ENCODE results near the gene TBX10. TPM values are rescaled to one million over a fixed set of nuclear protein-coding genes. Genes with fewer than 3 reads are reported as not detected.
"Not testable (repeated sequence)": the region's sequence is repeated elsewhere in the genome, so short reads cannot be mapped to it uniquely, and the experiment has no call there.

TBX10 gene
- polyA plus RNA-seq, 4 donors, result not detected

DNA sequence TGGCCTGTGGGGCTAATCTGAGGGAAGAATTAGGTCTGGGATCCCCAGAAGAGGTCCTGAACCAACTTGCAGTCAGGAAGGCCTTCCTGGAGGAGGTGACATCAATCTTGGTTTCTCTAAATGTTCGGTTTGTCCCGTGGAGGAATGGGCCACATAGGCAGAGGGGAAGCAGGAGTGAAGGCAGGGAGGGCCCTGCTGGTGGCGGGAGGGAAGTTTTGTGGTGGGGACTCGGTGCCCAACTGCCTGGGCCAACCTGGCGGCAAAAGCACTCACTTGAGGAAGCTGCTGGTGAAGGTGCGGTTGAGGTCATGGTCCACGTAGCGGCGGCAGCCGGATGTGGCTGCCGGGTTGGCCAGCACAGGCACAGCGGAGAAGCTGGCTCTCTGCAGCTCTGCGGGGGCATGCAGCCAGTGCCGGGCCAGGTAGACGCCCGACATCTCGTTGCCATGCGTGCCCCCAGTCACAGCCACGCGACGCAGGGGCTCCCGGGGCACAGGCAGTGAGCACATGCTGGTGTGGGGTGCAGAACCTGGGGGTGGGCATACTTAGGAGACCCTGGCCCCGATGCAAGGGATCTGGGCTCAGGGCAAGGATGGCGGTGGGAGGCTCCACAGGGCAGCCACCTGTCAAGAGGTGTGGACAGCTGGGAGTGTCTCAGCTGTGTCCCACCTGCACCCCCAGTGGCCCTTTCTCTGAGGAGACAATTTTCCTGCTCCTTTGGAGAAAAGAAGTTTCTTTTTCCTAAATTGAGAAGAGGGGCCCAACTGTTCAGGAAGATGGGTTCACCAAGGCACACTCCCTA, 7.2 kb upstream of the TBX10 start:
- no peak for DNase-seq (ENCODE audit: low read depth in 4 of 4, low spot score in 3 of 4)

DNA sequence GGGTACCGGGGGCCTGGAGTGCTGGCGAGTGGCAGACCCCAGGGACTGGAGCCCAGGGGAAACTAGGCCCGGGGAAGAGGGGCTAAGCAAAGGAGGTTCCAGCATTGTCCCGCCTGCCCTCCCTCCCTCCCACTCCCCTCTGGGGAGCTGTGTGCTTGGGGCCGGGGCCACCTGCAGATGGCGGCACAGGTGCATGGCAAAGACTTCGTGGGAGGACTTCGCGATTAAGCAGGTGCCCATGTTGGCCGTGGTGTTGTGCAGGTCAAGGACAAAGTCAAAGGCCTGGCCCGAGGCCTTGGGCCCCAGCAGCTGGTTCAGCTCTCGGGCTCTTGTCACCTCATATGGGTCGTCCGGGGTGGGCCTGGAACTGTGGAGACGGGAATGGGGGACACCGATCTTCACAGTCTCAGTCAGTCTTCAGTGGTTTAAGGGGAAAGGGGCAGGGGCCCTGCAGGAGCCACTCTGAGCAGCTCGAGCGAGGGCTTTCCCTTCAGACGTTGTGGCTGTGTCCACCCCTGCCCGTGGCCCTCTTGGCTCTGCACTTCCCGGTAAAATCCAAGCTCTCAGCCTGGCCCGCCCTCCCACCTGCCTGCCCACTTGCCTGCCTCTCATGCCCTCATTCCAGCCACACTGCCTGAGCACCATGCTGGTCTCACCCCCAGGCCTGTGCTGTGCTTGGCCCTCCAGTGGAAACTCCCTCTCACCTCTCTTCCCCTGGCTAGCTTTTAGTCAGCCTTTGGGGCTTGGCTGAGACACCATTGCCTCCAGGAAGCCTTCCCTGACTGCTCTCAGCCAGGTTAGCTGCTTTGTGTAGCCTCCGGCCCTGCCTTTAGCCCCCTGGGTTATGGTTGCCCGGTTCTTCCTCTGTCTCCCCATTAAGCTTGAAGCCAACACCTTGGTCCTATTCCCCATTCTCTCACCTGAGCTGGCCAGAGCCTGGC, 6.2 kb upstream of the TBX10 start:
- no peak for DNase-seq (ENCODE audit: low read depth in 4 of 4, low spot score in 3 of 4)

DNA sequence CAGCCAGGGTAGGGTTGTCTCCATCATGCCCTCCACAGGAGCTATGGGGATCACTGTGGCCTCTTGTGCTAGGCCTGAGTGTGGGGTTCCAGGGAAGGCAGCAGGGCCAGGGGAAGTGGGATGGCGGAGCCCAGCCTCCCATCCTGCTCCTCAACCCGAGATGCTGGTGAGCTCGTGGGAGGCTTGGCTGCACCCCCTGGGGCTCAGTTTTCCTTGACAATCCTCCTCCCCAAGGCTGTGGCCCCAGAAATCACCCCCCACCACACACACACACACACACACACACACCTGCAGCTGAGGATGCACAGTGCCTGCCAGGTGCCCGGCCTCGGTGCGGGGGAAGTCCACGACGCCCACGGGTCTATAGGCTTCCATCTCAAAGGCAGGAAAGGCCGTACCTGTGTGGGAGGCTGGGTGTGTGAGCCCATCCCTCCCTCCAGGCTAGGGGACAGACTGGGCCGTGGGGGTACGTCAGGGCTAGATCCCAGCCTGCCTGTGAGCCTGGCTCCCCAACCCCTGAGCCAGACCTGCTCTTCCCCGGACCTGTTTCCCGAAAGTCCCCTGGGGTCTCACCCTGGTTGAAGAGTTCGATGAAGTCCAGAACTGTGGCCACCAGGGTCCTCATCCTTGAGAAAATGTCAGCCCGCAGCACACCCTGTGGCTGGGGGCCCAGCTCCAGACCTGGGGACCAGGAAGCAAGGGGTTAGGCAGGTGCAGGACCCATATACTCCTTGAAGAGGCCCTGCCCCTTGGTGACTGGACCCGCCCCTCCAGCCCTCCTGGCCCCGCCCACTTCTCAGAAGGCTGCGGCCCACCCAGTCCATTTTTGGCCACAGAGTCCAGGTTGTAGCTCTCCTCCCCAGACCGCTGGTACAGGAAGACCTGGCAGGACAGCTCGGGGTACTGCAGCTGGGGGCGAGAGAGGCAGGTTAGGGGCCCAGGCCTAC, 5.2 kb upstream of the TBX10 start:
- DNase-seq (ENCODE audit: low read depth in 4 of 4, low spot score in 3 of 4), result no peak

DNA sequence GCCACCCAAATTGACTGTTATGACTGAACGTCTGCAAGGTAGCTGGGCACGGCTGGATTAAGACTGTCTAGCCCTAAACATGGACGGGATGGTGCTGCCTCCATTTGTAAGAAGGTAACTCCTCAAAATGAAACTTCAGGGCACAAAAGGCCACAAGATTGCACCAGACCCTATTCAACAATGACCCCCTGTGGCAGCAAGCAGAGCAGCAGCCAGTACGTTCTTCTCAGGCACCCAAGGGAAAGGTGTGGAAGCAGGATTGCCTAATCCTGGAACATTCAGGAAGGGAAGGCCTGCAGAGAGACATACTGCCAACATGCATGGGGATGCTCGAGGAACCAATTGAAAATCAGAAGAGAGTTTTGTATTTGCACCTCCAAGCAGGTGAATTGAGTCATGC, 4.5 kb upstream of the TBX10 start:
- DNase-seq (ENCODE audit: low read depth in 4 of 4, low spot score in 3 of 4), result no peak

DNA sequence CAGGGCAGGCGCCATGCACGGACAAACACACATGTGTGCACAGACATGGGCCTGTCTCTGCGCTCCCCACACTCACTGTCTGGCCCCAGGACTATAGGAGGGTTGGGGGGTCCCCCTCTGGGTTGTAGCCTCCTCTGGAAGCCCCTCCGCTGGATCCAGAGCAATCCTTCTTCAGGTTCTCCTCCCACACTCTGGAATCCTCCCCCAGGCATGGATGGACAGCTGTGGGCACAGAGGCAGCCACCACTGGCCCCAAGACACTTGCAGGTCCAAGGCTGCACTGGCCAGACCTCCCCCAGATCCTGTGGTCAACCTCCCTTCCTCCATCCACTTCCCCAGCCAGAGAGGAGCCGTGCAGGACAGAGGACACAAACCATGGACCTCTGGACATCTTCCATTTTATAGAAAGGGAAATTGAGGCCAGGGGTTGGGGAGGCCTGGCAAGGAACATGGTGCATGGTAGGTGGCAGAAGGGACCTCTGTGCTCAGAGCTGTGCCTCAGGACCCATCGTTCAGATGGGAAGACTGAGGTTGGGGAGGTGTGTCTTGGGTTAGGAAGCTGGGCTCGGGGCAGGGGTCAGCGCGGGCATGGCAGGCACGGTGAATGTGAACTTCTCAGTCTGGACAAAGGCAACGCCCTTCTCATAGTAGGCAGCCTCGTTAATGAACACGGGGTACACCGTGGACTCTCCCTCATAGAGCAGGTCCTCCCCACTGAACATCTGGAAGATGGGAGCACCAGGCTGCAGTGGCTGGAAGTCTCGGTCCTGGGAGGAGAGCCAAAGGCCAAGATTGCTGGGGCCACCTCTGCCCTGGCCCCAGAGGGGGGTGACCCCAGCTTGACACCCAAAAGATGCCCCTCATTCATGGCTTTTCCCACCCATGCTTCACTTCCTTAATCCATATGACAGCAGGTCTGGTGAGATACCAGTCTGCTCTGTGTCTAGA, 2.9 kb upstream of the TBX10 start:
- DNase-seq (ENCODE audit: low read depth in 4 of 4, low spot score in 3 of 4), result no peak

DNA sequence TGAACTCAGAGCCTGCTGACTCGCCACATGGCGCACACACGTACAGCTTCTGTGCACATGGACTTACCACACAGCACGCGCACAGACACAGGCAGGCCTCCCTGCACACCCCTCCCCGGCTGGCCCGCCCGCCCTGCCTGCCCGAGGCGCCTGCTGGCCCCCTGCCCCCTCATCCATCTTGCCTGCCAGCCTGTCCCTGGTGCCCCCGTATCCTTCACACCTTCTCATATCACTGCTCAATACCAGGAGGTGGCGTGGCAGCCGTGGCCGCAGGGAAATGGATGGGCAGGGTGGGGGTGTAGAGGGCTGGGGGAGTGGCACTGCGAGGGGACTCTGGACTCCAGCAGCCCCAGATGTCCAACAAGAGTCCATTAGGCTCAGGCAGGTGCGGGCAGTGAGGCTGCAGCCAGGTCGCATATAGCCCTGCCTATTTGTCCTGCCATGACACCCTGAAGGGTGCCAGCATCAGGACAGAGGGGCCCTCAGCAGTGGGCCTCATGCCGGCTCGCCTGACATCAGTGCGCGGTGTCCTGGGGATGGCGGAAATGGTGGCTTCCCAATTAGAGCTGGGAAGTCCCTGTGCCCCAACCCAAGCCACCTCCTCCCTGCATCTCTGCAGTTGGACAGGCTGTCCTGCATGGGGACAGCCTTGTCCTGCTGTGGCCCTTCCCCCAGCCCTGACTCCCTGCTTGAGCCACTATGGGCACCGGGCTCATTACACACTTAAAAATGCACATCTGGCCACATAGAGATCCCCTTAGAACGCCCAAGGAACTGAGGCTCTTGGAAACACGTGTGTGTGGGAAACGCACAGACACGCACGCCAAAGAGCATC, 2.0 kb upstream of the TBX10 start:
- no peak for DNase-seq (ENCODE audit: low read depth in 4 of 4, low spot score in 3 of 4)

DNA sequence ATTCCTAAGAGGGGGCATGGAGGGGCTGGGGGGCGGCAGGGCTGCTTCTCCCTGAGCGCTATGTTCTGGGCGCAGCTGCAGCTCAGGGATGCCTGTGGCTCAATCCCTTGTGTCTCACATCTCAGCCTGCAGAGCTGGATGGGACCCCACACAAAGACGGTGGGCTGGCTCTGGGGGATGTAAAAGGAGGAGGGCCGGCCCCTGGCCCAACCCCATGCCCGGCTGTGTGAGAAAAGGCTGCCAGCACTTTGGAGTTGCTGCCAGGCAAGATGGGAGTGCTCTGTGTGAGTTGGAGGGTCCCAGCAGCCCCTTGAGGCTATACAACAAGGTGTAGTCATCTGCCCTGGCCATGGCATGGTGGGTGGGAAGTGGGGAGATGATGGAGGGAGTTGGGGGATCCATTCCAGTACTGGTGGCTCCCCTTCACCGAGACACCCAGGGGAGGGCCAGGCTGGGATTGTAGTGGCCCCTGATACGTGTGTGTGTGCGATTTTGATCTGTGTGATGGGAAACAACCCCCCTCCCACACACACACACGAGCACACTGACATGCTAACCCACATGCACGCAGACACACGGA, 1.3 kb upstream of the TBX10 start:
- no peak for DNase-seq (ENCODE audit: low read depth in 4 of 4, low spot score in 3 of 4)

DNA sequence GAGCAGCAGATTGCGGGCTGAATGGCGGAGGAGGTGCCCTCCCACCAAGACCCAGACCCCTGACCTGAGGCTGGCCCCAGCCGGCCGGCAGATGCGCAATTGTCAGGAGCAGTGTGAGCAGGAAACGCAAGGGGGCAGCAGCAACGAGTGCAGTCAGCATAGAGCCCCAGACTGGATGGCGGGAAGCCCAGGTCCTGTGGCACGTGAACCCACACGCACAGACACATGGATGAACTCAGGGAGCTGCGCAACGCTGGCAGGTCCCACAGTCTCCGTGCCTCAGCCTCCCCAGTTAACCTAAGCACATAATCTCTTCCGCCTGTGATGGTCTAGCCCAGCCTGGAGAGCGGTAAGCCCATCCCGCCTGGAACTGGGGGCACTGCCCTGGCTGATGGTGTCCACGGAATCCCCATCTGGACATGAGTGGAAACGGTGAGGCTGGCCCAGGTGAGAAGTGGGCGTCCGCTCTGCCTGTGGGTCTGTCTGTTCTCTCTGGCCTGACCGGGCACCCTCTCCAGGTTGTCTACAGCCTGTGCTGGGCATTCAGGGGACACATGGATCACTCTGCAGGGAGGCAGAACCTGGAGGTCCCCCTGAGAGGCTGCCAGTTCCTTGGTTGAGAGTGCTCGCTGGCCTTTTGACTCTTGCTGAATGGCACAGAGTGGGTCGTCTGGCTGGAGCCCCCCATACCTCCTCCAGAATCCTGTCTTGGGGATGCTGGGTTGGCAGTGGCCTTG, 626 bp upstream of the TBX10 start:
- no peak for DNase-seq (ENCODE audit: low read depth in 4 of 4, low spot score in 3 of 4)

DNA sequence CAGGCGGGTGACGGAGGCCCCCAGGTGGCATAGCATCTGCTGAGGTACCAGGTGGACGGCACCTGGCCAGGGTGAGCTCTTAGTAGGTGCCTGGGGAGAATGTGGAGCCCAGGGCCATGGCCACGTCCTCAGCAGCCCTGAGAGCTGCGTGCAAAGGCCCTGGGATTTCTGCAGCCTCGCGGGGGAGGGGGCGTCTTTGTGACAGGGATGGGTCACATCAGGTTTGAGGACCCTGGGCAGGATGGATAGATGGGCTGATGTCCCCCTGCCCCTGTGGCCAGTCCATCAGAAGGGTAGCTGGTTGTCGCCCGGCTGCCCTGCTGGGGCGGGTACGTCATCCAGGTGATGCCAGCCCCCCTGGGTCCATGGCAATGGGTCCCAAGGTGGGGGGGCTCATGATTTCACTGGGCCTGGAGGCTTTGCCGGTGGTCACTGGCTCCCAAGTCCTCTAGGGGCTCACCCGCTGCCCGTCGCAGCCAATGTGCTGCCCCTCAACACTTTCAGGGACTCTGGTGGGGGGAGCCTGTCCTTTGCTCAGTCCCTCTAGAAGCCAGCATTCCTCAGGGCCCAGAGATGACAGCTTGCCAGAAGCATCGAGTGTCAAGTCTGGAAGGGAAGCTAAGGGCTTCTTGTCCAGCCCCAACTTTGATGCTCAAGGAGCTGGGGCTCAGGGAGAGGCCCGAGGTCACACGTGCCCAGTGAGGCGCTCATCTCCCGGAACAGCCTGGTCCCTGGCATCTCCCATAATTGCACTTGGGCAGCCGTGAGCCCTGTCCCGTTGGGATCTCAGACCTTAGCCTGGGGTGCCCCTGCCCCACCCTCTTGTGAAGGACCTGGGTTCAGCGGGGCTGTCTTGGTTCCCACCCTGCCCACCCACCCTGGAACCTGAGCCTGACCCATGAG, 777 bp downstream of the TBX10 start:
- DNase-seq (ENCODE audit: low read depth in 4 of 4, low spot score in 3 of 4), result no peak

DNA sequence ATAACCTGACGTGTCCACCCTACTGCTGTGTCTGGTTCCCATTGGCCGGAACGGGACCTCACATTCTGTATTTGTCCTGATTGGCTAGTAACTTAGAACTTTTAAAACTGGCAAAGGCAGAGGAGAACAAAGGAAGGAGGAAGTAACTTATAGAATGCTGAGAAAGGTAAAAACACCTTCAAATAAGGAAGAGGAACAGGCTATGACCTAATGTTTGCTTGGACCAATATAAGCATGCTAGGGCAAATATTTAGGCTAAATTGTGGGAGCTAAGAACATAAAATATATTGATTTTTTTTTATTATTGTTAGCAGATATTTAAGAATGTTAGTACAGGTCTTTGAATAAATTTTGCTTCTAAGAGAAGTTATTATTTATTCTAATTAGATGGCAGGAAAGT, 2.1 kb downstream of the TBX10 start:
- not testable (repeated sequence) for DNase-seq (ENCODE audit: low read depth in 4 of 4, low spot score in 3 of 4)

DNA sequence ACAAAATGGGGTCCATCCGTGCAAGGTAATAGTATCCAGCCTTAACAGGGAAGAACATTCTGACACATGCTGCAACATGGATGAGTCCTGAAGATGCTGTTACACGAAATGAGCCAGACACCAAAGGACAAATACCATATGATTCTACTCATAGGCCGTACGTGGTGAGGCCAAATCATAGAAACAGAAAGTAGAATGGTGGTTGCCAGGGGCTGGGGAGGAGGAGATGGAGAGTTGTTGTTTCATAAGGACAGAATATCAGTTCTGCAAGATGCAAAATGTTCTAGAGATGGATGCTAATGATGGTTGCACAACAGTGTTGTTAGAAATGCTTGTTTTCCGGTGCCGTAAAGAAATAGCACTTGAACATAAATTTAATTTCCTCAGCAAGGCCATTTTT, 2.6 kb downstream of the TBX10 start:
- DNase-seq (ENCODE audit: low read depth in 4 of 4, low spot score in 3 of 4), result no peak

DNA sequence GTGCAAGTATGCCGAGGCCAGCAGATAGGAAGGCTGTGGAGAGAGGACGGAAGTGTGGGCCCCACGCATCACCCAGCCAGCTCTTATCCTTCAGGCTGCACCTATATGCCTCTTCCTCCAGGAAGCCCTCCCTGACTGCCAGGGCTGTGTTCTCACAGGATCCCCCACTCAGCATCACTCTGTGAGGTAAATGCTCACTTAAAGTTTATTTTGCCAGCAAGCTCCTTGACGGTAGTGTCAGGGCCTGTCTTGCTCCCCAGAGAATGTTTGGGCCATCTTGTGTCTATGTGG, 4.4 kb downstream of the TBX10 start:
- no peak for DNase-seq (ENCODE audit: low read depth in 4 of 4, low spot score in 3 of 4)

DNA sequence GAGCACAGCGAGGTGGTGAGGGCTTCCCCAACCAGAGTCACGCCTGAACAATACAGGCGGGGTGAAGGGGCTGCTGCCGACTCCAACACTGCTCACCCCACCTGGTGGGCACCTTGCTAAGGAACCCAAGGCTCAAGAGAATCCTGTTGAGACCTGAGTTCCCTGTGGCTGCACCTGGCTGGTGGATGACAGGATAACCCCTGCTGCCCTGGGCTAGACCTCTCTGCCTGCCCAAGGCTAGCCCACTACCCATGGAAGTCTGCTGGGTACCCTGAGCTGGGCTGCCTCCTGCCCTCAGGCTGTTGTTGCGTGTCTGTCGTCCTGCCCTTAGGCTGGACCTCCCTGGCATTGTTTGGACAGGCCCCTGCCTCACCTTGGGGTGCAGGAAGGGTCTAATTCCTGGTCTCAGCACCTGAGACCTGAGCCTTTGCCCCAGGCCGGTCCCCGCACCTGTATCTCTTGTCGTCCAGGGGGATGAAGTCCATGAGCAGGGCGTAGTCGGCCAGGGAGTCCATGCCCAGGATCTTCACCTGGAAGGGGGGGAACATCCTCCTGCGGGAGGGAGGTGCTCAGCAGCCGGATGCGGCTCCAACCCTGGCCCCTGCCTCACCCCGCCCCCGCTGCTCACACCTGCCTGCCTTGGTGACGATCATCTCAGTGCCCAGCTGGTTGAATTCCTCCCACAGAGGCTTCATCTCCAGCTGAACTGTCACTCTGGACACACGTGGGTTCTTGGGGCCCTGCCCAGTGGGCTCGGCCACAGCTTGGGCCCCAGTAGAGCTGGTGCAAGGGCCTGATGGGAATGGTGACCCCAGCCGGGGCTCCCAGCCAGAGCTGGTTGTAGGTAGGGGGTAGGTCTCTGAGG, 5.0 kb downstream of the TBX10 start:
- no peak for DNase-seq (ENCODE audit: low read depth in 4 of 4, low spot score in 3 of 4)

DNA sequence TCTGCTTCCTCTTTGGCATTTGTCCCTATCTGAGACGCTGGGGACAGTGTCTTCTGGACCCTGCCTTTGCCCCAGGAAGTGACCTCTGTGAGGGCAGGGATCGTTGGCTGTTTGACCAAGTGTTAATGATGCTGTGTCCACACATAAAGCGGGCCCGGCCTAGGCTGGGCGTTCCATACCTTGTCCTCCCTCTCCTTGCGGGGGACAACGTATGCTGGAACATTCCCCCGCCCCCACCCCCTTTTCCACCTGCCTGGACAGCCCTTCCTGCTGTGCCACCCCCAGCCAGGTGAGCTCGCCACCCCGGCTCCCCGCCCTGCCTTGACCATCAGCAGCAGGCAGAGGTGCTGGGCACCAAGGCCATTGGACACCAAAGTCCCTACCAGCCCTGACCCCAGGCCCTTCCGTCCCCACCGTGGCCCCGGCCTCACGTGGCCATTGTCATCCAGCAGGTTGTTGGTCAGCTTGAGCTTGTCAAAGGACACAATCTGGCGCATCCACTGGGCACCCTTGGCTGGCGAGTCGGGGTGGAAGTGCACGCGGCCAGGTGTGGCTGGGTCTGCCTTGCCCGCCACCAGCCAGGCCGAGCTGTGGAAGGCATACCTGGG, 5.7 kb downstream of the TBX10 start:
- DNase-seq (ENCODE audit: low read depth in 4 of 4, low spot score in 3 of 4), result no peak

DNA sequence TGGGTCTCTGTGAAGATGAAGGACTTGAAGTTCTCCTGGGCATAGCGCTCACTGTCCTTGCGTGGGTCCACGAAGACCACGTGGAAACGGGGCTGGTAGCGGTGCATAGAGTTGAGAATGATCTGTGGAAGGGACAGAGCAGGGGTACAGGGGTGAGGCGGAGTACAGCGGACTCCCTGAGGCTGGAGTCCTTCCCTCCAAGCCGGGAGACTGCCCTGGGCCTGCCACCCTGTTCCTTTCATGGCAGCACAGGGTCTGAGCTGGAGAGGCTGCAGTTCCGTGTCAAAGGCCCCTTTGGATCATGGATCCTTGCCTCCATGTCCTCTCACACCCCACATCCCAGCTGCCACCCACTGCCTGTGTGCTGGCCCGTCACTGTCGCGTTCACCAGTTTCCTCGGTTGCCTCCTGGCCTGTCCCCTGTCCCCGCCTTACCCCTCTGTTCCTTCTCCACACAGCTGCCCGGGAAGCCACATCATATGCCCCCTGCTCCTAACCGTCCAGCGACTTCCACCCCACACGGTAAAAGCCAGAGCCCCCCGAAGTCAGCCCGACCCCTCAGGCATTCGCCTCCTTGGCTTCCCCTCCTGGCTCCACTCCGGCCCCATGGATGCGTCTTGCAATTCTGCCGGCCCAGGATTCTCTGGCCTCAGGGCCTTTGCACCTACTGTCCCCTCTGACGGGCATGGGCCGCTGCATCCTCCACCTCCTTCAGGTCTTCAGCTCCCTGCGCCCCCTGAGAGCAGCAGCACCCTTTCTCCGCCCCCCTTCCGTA, 6.4 kb downstream of the TBX10 start:
- no peak for DNase-seq (ENCODE audit: low read depth in 4 of 4, low spot score in 3 of 4)

Data from left renal pelvis (tissue), 4 donors.